H1 (cell line): Measurements from ENCODE around the gene TAL2. TPM values are rescaled to one million over a fixed set of nuclear protein-coding genes. Genes with fewer than 3 reads are reported as not detected.

Experiments
- CTCF ChIA-PET: fragments of 300-600 bp; sonication (Branson Sonifier 250); formaldehyde crosslinking; loops from one replicate; lab custom pipeline; 2021; ENCODE audit not compliant: partially characterized antibody; lab: Charles Lee
- POLR2A ChIA-PET: fragments of 300-600 bp; sonication (Branson Sonifier 250); formaldehyde crosslinking; loops from one replicate; lab custom pipeline; 2021; ENCODE audit warnings: inconsistent platforms; ENCODE audit not compliant: partially characterized antibody; lab: Charles Lee
- DNase-seq, 2 experiments: peaks; one replicate each; pipeline versions ENCODE4 v3.0.0 to v3.0.0-alpha.2; 2010 to 2022; ENCODE audit warnings: low spot score in 2 of 2, low read depth in 1 of 2, mixed read lengths in 1 of 2
- FAIRE-seq: peaks from 2 replicates; lab custom pipeline; 2011; peaks lifted over from hg19 to GRCh38; lab: Jason Lieb, UNC
- H2AFZ ChIP-seq: 2 replicates; pipeline ENCODE4 v1.8.1; 2012; ENCODE audit warnings: low read length, inconsistent platforms
- H2AK5ac ChIP-seq: 2 replicates; pipeline ENCODE4 v1.6.1; 2013; ENCODE audit warnings: low read depth, low read length
- H2BK120ac ChIP-seq: replicated peaks from 2 replicates; pipeline ENCODE3; 2013; ENCODE audit warnings: low read depth, low read length, inconsistent platforms
- H2BK12ac ChIP-seq: 2 replicates; pipeline ENCODE4 v1.6.1; 2013; ENCODE audit warnings: low read depth, low read length
- H2BK15ac ChIP-seq: 2 replicates; pipeline ENCODE4 v1.6.1; 2013; ENCODE audit warnings: low read length
- H2BK20ac ChIP-seq: 2 replicates; pipeline ENCODE4 v1.6.1; 2013; ENCODE audit warnings: low read length
- H2BK5ac ChIP-seq: 2 replicates; pipeline ENCODE4 v1.6.1; 2013; ENCODE audit warnings: low read depth, low read length
- H3K14ac ChIP-seq: 2 replicates; pipeline ENCODE4 v1.6.1; 2013; ENCODE audit warnings: inconsistent platforms; ENCODE audit not compliant: insufficient read length
- H3K18ac ChIP-seq: 2 replicates; pipeline ENCODE4 v1.6.1; 2013; ENCODE audit warnings: low read length; ENCODE audit errors: extremely low read depth
- H3K23ac ChIP-seq: 2 replicates; pipeline ENCODE4 v1.6.1; 2013; ENCODE audit warnings: inconsistent platforms; ENCODE audit not compliant: insufficient read length
- H3K23me2 ChIP-seq: 2 replicates; pipeline ENCODE4 v1.6.1; 2013; ENCODE audit warnings: low read depth, low read length
- H3K27ac ChIP-seq: 2 replicates; pipeline ENCODE4 v1.6.1; 2011; ENCODE audit warnings: low read depth, low read length, inconsistent platforms
- H3K27me3 ChIP-seq, 4 experiments: replicated peaks in 1 of 4; 1 replicate in 1 of 4; 2 replicates in 3 of 4; pipeline versions ENCODE4 v1.6.1 to v1.8.1; 2011 to 2013; ENCODE audit warnings: low read length in 3 of 4, mild to moderate bottlenecking in 3 of 4, inconsistent platforms in 2 of 4, mixed read lengths in 2 of 4, moderate library complexity in 1 of 4; ENCODE audit not compliant: control insufficient read depth in 3 of 4, insufficient read depth in 3 of 4; ENCODE audit errors: extremely low read depth in 1 of 4
- H3K36me3 ChIP-seq, 4 experiments: 2 replicates each; pipeline versions ENCODE4 v1.6.1 to v1.8.1; 2011 to 2013; ENCODE audit warnings: mild to moderate bottlenecking in 4 of 4, low read length in 3 of 4, moderate library complexity in 2 of 4, control low read depth in 1 of 4, inconsistent platforms in 1 of 4; ENCODE audit not compliant: insufficient read depth in 4 of 4, control insufficient read depth in 2 of 4
- H3K4ac ChIP-seq: replicated peaks from 2 replicates; pipeline ENCODE3; 2013; ENCODE audit warnings: low read length, low read depth, mixed read lengths, inconsistent platforms; ENCODE audit not compliant: insufficient read length
- H3K4me1 ChIP-seq, 4 experiments: replicated peaks in 1 of 4; 1 replicate in 1 of 4; 2 replicates in 3 of 4; pipeline versions ENCODE4 v1.6.1 to v1.8.1; 2011 to 2013; ENCODE audit warnings: low read length in 3 of 4, inconsistent platforms in 2 of 4, mixed read lengths in 1 of 4; ENCODE audit not compliant: insufficient read depth in 4 of 4, control insufficient read depth in 3 of 4
- H3K4me2 ChIP-seq, 2 experiments: 2 replicates each; pipeline versions ENCODE4 v1.6.1 to v1.8.1; 2011 to 2013; ENCODE audit warnings: low read depth in 2 of 2, low read length in 2 of 2, control low read depth in 1 of 2, inconsistent platforms in 1 of 2, mild to moderate bottlenecking in 1 of 2; ENCODE audit not compliant: insufficient read depth in 1 of 2
- H3K4me3 ChIP-seq, 4 experiments: fragments of 200-600, 300-600 bp in 1 of 4; sonication (generic), shearing (Covaris generic), sonication (Bioruptor Twin) in 1 of 4; 2 replicates each; pipeline versions ENCODE4 v1.5.1 to v1.8.1; 2011 to 2016; ENCODE audit warnings: low read length in 4 of 4, low read depth in 3 of 4, control low read depth in 2 of 4, inconsistent platforms in 2 of 4, mild to moderate bottlenecking in 2 of 4, mixed read lengths in 1 of 4, moderate library complexity in 1 of 4; ENCODE audit not compliant: insufficient read depth in 2 of 4; ENCODE audit errors: extremely low read depth in 1 of 4
- H3K56ac ChIP-seq: replicated peaks from 2 replicates; pipeline ENCODE3; 2013; ENCODE audit warnings: low read depth, mild to moderate bottlenecking, mixed read lengths, low read length, inconsistent platforms; ENCODE audit not compliant: insufficient read length
- H3K79me1 ChIP-seq: 2 replicates; pipeline ENCODE4 v1.6.1; 2013; ENCODE audit warnings: low read depth, low read length, control low read depth
- H3K79me2 ChIP-seq, 2 experiments: 2 replicates each; pipeline versions ENCODE4 v1.6.1 to v1.8.1; 2012 to 2013; ENCODE audit warnings: low read length in 2 of 2, mild to moderate bottlenecking in 2 of 2, inconsistent platforms in 1 of 2; ENCODE audit not compliant: insufficient read depth in 2 of 2, control insufficient read depth in 1 of 2
- H3K9ac ChIP-seq, 4 experiments: replicated peaks in 1 of 4; 1 replicate in 1 of 4; 2 replicates in 3 of 4; pipeline versions ENCODE4 v1.6.1 to v1.8.1; 2011 to 2013; ENCODE audit warnings: low read depth in 3 of 4, low read length in 3 of 4, control low read depth in 2 of 4, mild to moderate bottlenecking in 2 of 4, moderate library complexity in 2 of 4, inconsistent platforms in 1 of 4; ENCODE audit errors: extremely low read depth in 1 of 4
- H3K9me3 ChIP-seq, 2 experiments: 2 replicates each; pipeline versions ENCODE4 v1.6.1 to v1.8.1; 2012 to 2013; ENCODE audit warnings: mild to moderate bottlenecking in 2 of 2, moderate library complexity in 2 of 2, control low read depth in 1 of 2, inconsistent platforms in 1 of 2, low read depth in 1 of 2, low read length in 1 of 2, mixed read lengths in 1 of 2; ENCODE audit not compliant: insufficient read depth in 2 of 2
- H4K20me1 ChIP-seq, 2 experiments: replicated peaks in 1 of 2; 2 replicates each; pipeline versions ENCODE3 to v1.8.1; 2011 to 2013; ENCODE audit warnings: inconsistent platforms in 2 of 2, low read length in 2 of 2, mild to moderate bottlenecking in 1 of 2; ENCODE audit not compliant: insufficient read depth in 2 of 2, control insufficient read depth in 1 of 2
- H4K5ac ChIP-seq: 2 replicates; pipeline ENCODE4 v1.6.1; 2013; ENCODE audit warnings: low read length, low read depth, mixed read lengths, inconsistent platforms; ENCODE audit not compliant: insufficient read length
- H4K8ac ChIP-seq: 2 replicates; pipeline ENCODE4 v1.8.0; 2013; ENCODE audit warnings: mild to moderate bottlenecking, moderate library complexity, low read length, inconsistent platforms; ENCODE audit not compliant: insufficient read depth; ENCODE audit errors: extremely low read depth
- H4K91ac ChIP-seq: replicated peaks from 2 replicates; pipeline ENCODE3; 2013; ENCODE audit warnings: low read length, mixed read lengths, inconsistent platforms; ENCODE audit not compliant: insufficient read length
- CHD2 ChIP-seq: IDR thresholded peaks from 2 replicates; pipeline ENCODE4 v1.6.1; 2012; ENCODE audit warnings: low read length, improper control_type of control experiment
- JUND ChIP-seq: IDR thresholded peaks from 2 replicates; pipeline ENCODE4 v1.6.1; 2011; ENCODE audit warnings: mild to moderate bottlenecking, improper control_type of control experiment, low read length
- WGBS, 2 experiments: shearing (Covaris generic) in 1 of 2; methylation state at CpG; one replicate each; pipeline versions ENCODE4 v1.1.6 to v1.1.7; 2013 to 2015; ENCODE audit warnings: low lambda C conversion rate in 2 of 2, mixed read lengths in 2 of 2, inconsistent platforms in 1 of 2, low coverage in 1 of 2, missing lambda C conversion rate in 1 of 2; ENCODE audit not compliant: insufficient replicate concordance in 2 of 2, insufficient coverage in 1 of 2, insufficient read length in 1 of 2; ENCODE audit errors: extremely low coverage in 1 of 2, missing lambda C conversion rate in 1 of 2; 5-methylcytosine and 5-hydroxymethylcytosine counted together
- polyA plus RNA-seq, 7 experiments: library from polyadenylated mRNA; depleted of rRNA in 3 of 7; stranded (reverse) in 5 of 7; unstranded in 2 of 7; fragments of >200 nt in 5 of 7; fragments of 200-250 nt in 2 of 7; gene quantifications; 1 replicate in 5 of 7; 2 replicates in 1 of 7; 4 replicates in 1 of 7; pipeline versions ENCODE4 v1.2.1 to v1.2.3, GENCODE V29; 2011 to 2013; ENCODE audit warnings: missing spikeins in 2 of 7, mixed read lengths in 2 of 7
- total RNA-seq: library from RNA; stranded (reverse); fragmentation: NEBNext Ultra II Directional; extraction: Animal tissue kit (Norgen Biotek cat#: 25700); gene quantifications from 2 replicates; pipeline ENCODE4 v1.2.1, GENCODE V29; 2021

Gene TAL2
- total and polyA plus RNA-seq, 2 of the 8 experiments (the other 6 are each of a cell fraction or from before 2014, with no cell fraction given) = 0.65 to 0.82 TPM

GRCh38 chr9:105708405-105708804, 46.1 kb downstream of the TAL2 start:
- H3K9me3 ChIP-seq = no peaks in the 10 kb centered on the region
- DNase-seq (no peak), FAIRE-seq (no peak)
- H3K36me3 ChIP-seq = no peaks in the 10 kb centered on the region
- no peaks in the 10 kb centered on the region for H3K79me2 ChIP-seq
- no peak overlapping the region for H3K4ac ChIP-seq
- H2BK12ac ChIP-seq = no peak overlapping the region
- no peaks in the 10 kb centered on the region for H3K27me3 ChIP-seq
- no peaks in the 10 kb centered on the region for H3K79me1 ChIP-seq
- no peak overlapping the region for H3K27ac ChIP-seq
- 77% methylated on average over 3 of the region's 3 CpGs; no CpG with 5 or more reads in 1 of the 2 experiments for WGBS, 2 experiments
- H2BK120ac ChIP-seq = no peak overlapping the region
- TF ChIP-seq CHD2 = no peak
- no peak for TF ChIP-seq JUND
- no peak overlapping the region for H2AFZ ChIP-seq
- no peak overlapping the region for H3K9ac ChIP-seq
- no peak overlapping the region for H3K18ac ChIP-seq
- H3K23me2 ChIP-seq = no peaks in the 10 kb centered on the region
- H3K4me2 ChIP-seq = no peak overlapping the region
- no peak overlapping the region for H3K23ac ChIP-seq
- CTCF ChIA-PET = no interaction called here
- H3K14ac ChIP-seq = no peak overlapping the region
- no peak overlapping the region for H4K91ac ChIP-seq
- no peak overlapping the region for H2AK5ac ChIP-seq
- H2BK15ac ChIP-seq = no peak overlapping the region
- H2BK20ac ChIP-seq = no peak overlapping the region
- no peak overlapping the region for H3K4me3 ChIP-seq
- no peak overlapping the region for H4K8ac ChIP-seq
- no peak overlapping the region for H3K56ac ChIP-seq
- H4K20me1 ChIP-seq = no peaks in the 10 kb centered on the region
- H2BK5ac ChIP-seq = no peak overlapping the region
- POLR2A ChIA-PET = no interaction called here
- no peaks in the 10 kb centered on the region for H3K4me1 ChIP-seq
- no peak overlapping the region for H4K5ac ChIP-seq
